ENCODE measurements around the gene RIN1.

GRCh38 chr11:66318600-66318970 is 17.6 kb downstream of the RIN1 start:
- no peak for TF ChIP-seq CTCF (IDR thresholded peaks at IDR 0.05; ENCODE audit: poor library complexity)
- no peak for TF ChIP-seq EZH2 (IDR thresholded peaks at IDR 0.05; ENCODE audit: borderline replicate concordance)

Data from hepatocyte (in vitro differentiated cells).